K562 (cell line): Measurements from ENCODE around the gene RHOC. TPM values are rescaled to one million over a fixed set of nuclear protein-coding genes. Genes with fewer than 3 reads are reported as not detected.

Experiments
- FIP1L1 ChIP-seq: fragments of 200-400 bp; formaldehyde crosslinking; IDR thresholded peaks from 2 replicates; pipeline ENCODE4 v1.6.1; 2018; ENCODE audit warnings: mild to moderate bottlenecking, low read depth, low read length; ENCODE audit not compliant: poor library complexity, severe bottlenecking
- ILF3 ChIP-seq: fragments of 450-650 bp; IDR thresholded peaks from 2 replicates; pipeline ENCODE4 v1.6.1; 2018; ENCODE audit warnings: antibody characterized with exemption, mild to moderate bottlenecking, moderate library complexity, borderline replicate concordance
- KLF16 ChIP-seq: IDR thresholded peaks from 2 replicates; pipeline ENCODE4 v1.6.1; 2016; ENCODE audit warnings: antibody characterized with exemption
- POLR3A ChIP-seq: IDR thresholded peaks from 2 replicates; pipeline ENCODE4 v1.6.1; 2011; ENCODE audit warnings: borderline replicate concordance, mild to moderate bottlenecking, moderate library complexity; ENCODE audit not compliant: insufficient read length, insufficient read depth; ENCODE audit errors: extremely low read depth
- RBFOX2 ChIP-seq: fragments of 200-400 bp; formaldehyde crosslinking; IDR thresholded peaks from 2 replicates; pipeline ENCODE4 v1.6.1; 2017; ENCODE audit warnings: low read depth, mild to moderate bottlenecking, low read length, moderate library complexity
- SIN3A ChIP-seq, 2 experiments: fragments of 150-350 bp in 1 of 2; IDR thresholded peaks; 2 replicates each; pipeline ENCODE4 v1.6.1; 2011 to 2016; ENCODE audit warnings: borderline replicate concordance in 2 of 2, low read depth in 2 of 2, low read length in 2 of 2, mild to moderate bottlenecking in 2 of 2, moderate library complexity in 2 of 2; ENCODE audit not compliant: control insufficient read depth in 1 of 2
- TFAM ChIP-seq: fragments of 250-450 bp; sonication (Bioruptor Pico); conservative IDR thresholded peaks from 2 replicates; pipeline ENCODE4 v1.5.0; 2021; ENCODE audit warnings: mild to moderate bottlenecking, moderate library complexity
- YBX1 ChIP-seq: fragments of 450-650 bp; IDR thresholded peaks from 2 replicates; pipeline ENCODE4 v1.7.1; 2016; ENCODE audit warnings: mild to moderate bottlenecking
- ZNF175 ChIP-seq: fragments of 200-800 bp; sonication (Bioruptor generic); IDR thresholded peaks from 2 replicates; pipeline ENCODE4 v1.6.1; 2016; ENCODE audit warnings: low read depth, mild to moderate bottlenecking, missing genetic modification characterization, missing compliant biosample characterization
- ZZZ3 ChIP-seq: fragments of 450-650 bp; IDR thresholded peaks from 2 replicates; pipeline ENCODE4 v1.6.1; 2016; ENCODE audit warnings: antibody characterized with exemption, mild to moderate bottlenecking, moderate library complexity
- polyA plus RNA-seq, 8 experiments: library from polyadenylated mRNA; depleted of rRNA in 4 of 8; stranded (reverse) in 5 of 8; unstranded in 3 of 8; fragments of >200 nt; fragmentation: Nextera tagmentation in 2 of 8; fragmentation: Illumina TruSeq in 1 of 8; extraction: Ambion mirVana in 2 of 8; extraction: Trizol in 1 of 8; gene quantifications; 2 replicates each; pipeline versions ENCODE4 v1.2.1 to v1.2.3, GENCODE V29; 2011 to 2014; ENCODE audit warnings: inconsistent platforms in 1 of 8, missing spikeins in 1 of 8
- total RNA-seq, 7 experiments: library from RNA; depleted of rRNA in 6 of 7; stranded (reverse); fragments of >200 nt in 6 of 7; fragmentation: Illumina TruSeq in 2 of 7; extraction: Trizol in 2 of 7; gene quantifications; 2 replicates each; pipeline versions ENCODE4 v1.2.1 to v1.2.3, GENCODE V29; 2011 to 2021; ENCODE audit warnings: low replicate concordance in 1 of 7
- TF ChIP-seq, protein P1 (sequence below): sonication (generic); formaldehyde crosslinking; IDR thresholded peaks from 2 replicates; pipeline ENCODE4 v1.8.0; 2023; ENCODE audit warnings: mild to moderate bottlenecking, missing genetic modification reagents
- TF ChIP-seq, protein P2 (sequence below): sonication (generic); formaldehyde crosslinking; IDR thresholded peaks from 2 replicates; pipeline ENCODE4 v1.8.0; 2022; ENCODE audit warnings: mild to moderate bottlenecking, missing genetic modification reagents
- TF ChIP-seq, protein P3 (sequence below): sonication (generic); formaldehyde crosslinking; IDR thresholded peaks from 2 replicates; pipeline ENCODE4 v1.8.1; 2022; ENCODE audit warnings: missing genetic modification reagents
- TF ChIP-seq, protein P4 (sequence below), 3 experiments: fragments of 200-800 bp in 1 of 3; sonication (Bioruptor generic) in 1 of 3; sonication (generic) in 1 of 3; formaldehyde crosslinking in 1 of 3; IDR thresholded peaks; 2 replicates each; pipeline versions ENCODE4 v1.6.1 to v1.8.0; 2016 to 2022; ENCODE audit warnings: mild to moderate bottlenecking in 2 of 3, missing compliant biosample characterization in 2 of 3, missing genetic modification characterization in 2 of 3, missing genetic modification reagents in 1 of 3

RHOC gene
- total and polyA plus RNA-seq, 9 of the 15 experiments (the other 6 are each of a cell fraction or from before 2014, with no cell fraction given): 35.2 to 364 (median 204) TPM

DNA sequence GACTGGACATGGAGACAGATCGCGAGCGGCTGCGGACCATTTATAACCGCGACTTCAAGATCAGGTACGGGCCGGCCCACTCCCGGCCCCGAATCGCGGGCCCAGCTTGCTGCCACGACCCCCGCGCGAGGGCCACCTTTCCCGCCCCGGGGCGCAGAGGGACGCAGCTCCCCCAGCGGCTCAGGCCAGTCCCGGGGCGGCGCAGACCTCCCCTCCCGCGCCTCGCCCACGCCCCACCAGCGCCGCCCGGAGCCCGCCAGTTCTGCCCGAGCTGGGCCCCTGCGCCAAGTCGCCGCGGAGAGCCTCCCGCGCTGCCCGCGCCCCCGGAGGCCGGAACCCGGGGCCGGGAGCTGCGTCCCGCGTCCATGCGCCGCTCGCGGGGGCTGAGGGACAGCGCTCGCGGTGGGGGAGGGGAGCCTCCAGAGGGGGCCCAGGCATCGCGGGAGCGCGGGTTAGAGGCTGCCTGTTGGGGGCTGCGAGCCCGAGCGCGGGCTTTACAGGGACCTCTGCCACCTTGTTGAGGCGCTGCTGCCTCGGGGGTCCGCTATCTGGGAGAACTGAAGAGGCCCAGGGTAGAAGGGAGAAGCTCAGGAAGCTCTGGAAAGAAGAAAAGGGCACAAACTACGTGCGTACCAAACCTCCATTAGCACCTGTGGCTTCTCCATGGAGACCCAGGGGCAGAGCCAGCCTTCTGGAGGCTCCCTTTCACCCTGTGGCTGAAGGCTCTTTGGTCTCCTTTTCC lies 31.8 kb downstream of the RHOC start (continued):
- TF ChIP-seq, protein P1, sequence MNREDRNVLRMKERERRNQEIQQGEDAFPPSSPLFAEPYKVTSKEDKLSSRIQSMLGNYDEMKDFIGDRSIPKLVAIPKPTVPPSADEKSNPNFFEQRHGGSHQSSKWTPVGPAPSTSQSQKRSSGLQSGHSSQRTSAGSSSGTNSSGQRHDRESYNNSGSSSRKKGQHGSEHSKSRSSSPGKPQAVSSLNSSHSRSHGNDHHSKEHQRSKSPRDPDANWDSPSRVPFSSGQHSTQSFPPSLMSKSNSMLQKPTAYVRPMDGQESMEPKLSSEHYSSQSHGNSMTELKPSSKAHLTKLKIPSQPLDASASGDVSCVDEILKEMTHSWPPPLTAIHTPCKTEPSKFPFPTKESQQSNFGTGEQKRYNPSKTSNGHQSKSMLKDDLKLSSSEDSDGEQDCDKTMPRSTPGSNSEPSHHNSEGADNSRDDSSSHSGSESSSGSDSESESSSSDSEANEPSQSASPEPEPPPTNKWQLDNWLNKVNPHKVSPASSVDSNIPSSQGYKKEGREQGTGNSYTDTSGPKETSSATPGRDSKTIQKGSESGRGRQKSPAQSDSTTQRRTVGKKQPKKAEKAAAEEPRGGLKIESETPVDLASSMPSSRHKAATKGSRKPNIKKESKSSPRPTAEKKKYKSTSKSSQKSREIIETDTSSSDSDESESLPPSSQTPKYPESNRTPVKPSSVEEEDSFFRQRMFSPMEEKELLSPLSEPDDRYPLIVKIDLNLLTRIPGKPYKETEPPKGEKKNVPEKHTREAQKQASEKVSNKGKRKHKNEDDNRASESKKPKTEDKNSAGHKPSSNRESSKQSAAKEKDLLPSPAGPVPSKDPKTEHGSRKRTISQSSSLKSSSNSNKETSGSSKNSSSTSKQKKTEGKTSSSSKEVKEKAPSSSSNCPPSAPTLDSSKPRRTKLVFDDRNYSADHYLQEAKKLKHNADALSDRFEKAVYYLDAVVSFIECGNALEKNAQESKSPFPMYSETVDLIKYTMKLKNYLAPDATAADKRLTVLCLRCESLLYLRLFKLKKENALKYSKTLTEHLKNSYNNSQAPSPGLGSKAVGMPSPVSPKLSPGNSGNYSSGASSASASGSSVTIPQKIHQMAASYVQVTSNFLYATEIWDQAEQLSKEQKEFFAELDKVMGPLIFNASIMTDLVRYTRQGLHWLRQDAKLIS (CRISPR knock-in tag): peak; percentile 48; the same call in 1 of the 2 replicates
- TF ChIP-seq FIP1L1 (peak; percentile 82), KLF16 (no peak), POLR3A (no peak), ZNF175 (CRISPR knock-in tag) (no peak), ILF3 (peak; percentile 77), SIN3A (IDR thresholded peaks at IDR 0.05; ENCODE audit: borderline replicate concordance in 2 of 2, control insufficient read depth in 1 of 2, low read depth in 2 of 2, low read length in 2 of 2) (no peak), ZZZ3 (no peak), RBFOX2 (peak; percentile 88), TFAM (no peak), YBX1 (no peak)
- TF ChIP-seq, protein P2, sequence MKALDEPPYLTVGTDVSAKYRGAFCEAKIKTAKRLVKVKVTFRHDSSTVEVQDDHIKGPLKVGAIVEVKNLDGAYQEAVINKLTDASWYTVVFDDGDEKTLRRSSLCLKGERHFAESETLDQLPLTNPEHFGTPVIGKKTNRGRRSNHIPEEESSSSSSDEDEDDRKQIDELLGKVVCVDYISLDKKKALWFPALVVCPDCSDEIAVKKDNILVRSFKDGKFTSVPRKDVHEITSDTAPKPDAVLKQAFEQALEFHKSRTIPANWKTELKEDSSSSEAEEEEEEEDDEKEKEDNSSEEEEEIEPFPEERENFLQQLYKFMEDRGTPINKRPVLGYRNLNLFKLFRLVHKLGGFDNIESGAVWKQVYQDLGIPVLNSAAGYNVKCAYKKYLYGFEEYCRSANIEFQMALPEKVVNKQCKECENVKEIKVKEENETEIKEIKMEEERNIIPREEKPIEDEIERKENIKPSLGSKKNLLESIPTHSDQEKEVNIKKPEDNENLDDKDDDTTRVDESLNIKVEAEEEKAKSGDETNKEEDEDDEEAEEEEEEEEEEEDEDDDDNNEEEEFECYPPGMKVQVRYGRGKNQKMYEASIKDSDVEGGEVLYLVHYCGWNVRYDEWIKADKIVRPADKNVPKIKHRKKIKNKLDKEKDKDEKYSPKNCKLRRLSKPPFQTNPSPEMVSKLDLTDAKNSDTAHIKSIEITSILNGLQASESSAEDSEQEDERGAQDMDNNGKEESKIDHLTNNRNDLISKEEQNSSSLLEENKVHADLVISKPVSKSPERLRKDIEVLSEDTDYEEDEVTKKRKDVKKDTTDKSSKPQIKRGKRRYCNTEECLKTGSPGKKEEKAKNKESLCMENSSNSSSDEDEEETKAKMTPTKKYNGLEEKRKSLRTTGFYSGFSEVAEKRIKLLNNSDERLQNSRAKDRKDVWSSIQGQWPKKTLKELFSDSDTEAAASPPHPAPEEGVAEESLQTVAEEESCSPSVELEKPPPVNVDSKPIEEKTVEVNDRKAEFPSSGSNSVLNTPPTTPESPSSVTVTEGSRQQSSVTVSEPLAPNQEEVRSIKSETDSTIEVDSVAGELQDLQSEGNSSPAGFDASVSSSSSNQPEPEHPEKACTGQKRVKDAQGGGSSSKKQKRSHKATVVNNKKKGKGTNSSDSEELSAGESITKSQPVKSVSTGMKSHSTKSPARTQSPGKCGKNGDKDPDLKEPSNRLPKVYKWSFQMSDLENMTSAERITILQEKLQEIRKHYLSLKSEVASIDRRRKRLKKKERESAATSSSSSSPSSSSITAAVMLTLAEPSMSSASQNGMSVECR (CRISPR knock-in tag): peak; percentile 91
- TF ChIP-seq, protein P3, sequence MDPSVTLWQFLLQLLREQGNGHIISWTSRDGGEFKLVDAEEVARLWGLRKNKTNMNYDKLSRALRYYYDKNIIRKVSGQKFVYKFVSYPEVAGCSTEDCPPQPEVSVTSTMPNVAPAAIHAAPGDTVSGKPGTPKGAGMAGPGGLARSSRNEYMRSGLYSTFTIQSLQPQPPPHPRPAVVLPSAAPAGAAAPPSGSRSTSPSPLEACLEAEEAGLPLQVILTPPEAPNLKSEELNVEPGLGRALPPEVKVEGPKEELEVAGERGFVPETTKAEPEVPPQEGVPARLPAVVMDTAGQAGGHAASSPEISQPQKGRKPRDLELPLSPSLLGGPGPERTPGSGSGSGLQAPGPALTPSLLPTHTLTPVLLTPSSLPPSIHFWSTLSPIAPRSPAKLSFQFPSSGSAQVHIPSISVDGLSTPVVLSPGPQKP (CRISPR knock-in tag): 0 out of 2 replicates have a peak, but pooled peaks have one; percentile 27
- TF ChIP-seq, protein P4, sequence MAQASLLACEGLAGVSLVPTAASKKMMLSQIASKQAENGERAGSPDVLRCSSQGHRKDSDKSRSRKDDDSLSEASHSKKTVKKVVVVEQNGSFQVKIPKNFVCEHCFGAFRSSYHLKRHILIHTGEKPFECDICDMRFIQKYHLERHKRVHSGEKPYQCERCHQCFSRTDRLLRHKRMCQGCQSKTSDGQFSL (CRISPR knock-in tag; IDR thresholded peaks at IDR 0.05): 0 out of 2 replicates have a peak, but pooled peaks have one; percentile 48
- TF ChIP-seq, protein P4 (tag; IDR thresholded peaks at IDR 0.05): no peak; a peak in 1 of 4 replicates
